HFF-Myc (cell line): ENCODE data around the gene ACTG1.

Experiments used
- DNase-seq: peaks from one replicate; pipeline ENCODE4 v3.0.0-alpha.2; 2011; ENCODE audit warnings: low read depth; ENCODE audit errors: extremely low read depth
- H3K4me3 ChIP-seq: replicated peaks from 2 replicates; pipeline ENCODE4 v1.5.1; 2011; ENCODE audit warnings: low read depth, mild to moderate bottlenecking, control low read depth, low read length
- CTCF ChIP-seq: IDR thresholded peaks from 2 replicates; pipeline ENCODE4 v1.5.1; 2012; ENCODE audit warnings: mild to moderate bottlenecking, low read depth, low read length, control low read depth; ENCODE audit errors: missing control alignments

The ACTG1 gene

GRCh38 chr17:81512562-81513371 is at the start of gene ACTG1:
Gene ACTG1, minus strand, starts transcription at chr17:81512799. Its CDS starts 445 bp downstream, at chr17:81512354.
- no peak for TF ChIP-seq CTCF
- peak within 1 kb of the TSS; percentile 69 for H3K4me3 ChIP-seq
- peak; percentile 60 for DNase-seq

GRCh38 chr17:81561494-81561885 is 48.9 kb upstream of the ACTG1 start:
- no peak for DNase-seq
- no peak for TF ChIP-seq CTCF
- H3K4me3 ChIP-seq: no peak overlapping the region

- no peak for TF ChIP-seq CTCF
- H3K4me3 ChIP-seq: no peak overlapping the region
- DNase-seq: no peak
Observed at GRCh38 chr17:81558941-81559806, 46.6 kb upstream of the ACTG1 start.

GRCh38 chr17:81558115-81558468 is 45.5 kb upstream of the ACTG1 start:
- no peak overlapping the region for H3K4me3 ChIP-seq
- no peak for TF ChIP-seq CTCF
- DNase-seq: no peak

- DNase-seq: no peak
- no peak for TF ChIP-seq CTCF
- no peak overlapping the region for H3K4me3 ChIP-seq
Observed at GRCh38 chr17:81557276-81558114, 44.9 kb upstream of the ACTG1 start.

- TF ChIP-seq CTCF: no peak
- no peak overlapping the region for H3K4me3 ChIP-seq
- DNase-seq: no peak
Observed at GRCh38 chr17:81556863-81557262, 44.3 kb upstream of the ACTG1 start.
